ENCODE results near the gene MRPL38. TPM values are rescaled to one million over a fixed set of nuclear protein-coding genes. Genes with fewer than 3 reads are reported as not detected.

The MRPL38 gene
- total RNA-seq, 2 experiments from 2014 or later = 115 to 139 TPM

GRCh38 chr17:75899767-75900468 lies 4.8 kb downstream of the MRPL38 start:
- H3K27me3 Mint-ChIP-seq = no peaks in the 10 kb centered on the region
- peaks cover 26% of the 10 kb centered on the region for H3K4me1 Mint-ChIP-seq
- DNase-seq (no peak), ATAC-seq (no peak)
- CTCF ChIA-PET = interaction anchor here (8.3 kb wide), 1 partner anchor 21 kb away, joined by 101 read pairs; the partner anchor contains the start of gene TRIM47
- no peaks in the 10 kb centered on the region for H3K9me3 Mint-ChIP-seq (ENCODE audit: low read depth)
- H3K27ac Mint-ChIP-seq = no peak overlapping the region
- no peak overlapping the region for H3K4me3 Mint-ChIP-seq
- peaks cover 8% of the 10 kb centered on the region for H3K36me3 Mint-ChIP-seq

- no peaks in the 10 kb centered on the region for H3K9me3 Mint-ChIP-seq (ENCODE audit: low read depth)
- H3K36me3 Mint-ChIP-seq = peaks cover 8% of the 10 kb centered on the region
- CTCF ChIA-PET = interaction anchor here (8.3 kb wide), 1 partner anchor 20 kb away, joined by 101 read pairs; the partner anchor contains the start of gene TRIM47
- H3K4me3 Mint-ChIP-seq = no peak overlapping the region
- H3K4me1 Mint-ChIP-seq = peaks cover 27% of the 10 kb centered on the region
- H3K27me3 Mint-ChIP-seq = no peaks in the 10 kb centered on the region
- ATAC-seq (no peak), DNase-seq (no peak)
- H3K27ac Mint-ChIP-seq = no peak overlapping the region
Measured at GRCh38 chr17:75899353-75899752, 5.3 kb downstream of the MRPL38 start.

GRCh38 chr17:75898791-75899190 lies 5.9 kb downstream of the MRPL38 start:
- Mint-ChIP-seq H3K9me3 (ENCODE audit: low read depth) (no peaks in the 10 kb centered on the region), H3K27me3 (no peaks in the 10 kb centered on the region), H3K36me3 (peaks cover 8% of the 10 kb centered on the region), H3K4me1 (peaks cover 28% of the 10 kb centered on the region), H3K4me3 (no peak overlapping the region), H3K27ac (no peak overlapping the region)
- CTCF ChIA-PET = interaction anchor here (0.6 to 8.3 kb wide), 4 partner anchors 9 to 54 kb away, joined by 3 to 101 read pairs (median 24); partner anchors contain the start of gene TRIM47
- no peak for ATAC-seq
- DNase-seq = no peak

- Mint-ChIP-seq H3K27ac (peak overlapping the region; percentile 67), H3K27me3 (no peaks in the 10 kb centered on the region), H3K9me3 (ENCODE audit: low read depth) (no peaks in the 10 kb centered on the region), H3K36me3 (peaks cover 8% of the 10 kb centered on the region), H3K4me1 (peaks cover 26% of the 10 kb centered on the region), H3K4me3 (peak overlapping the region; percentile 58)
- CTCF ChIA-PET = interaction anchor here (0.6 to 8.3 kb wide), 9 partner anchors 8 to 148 kb away, joined by 3 to 101 read pairs (median 4); partner anchors contain the start of genes TRIM47, UNC13D and WBP2
- ATAC-seq (no peak), DNase-seq (no peak)
Measured at GRCh38 chr17:75898065-75898464, 6.6 kb downstream of the MRPL38 start.

GRCh38 chr17:75897160-75898019 lies 7.3 kb downstream of the MRPL38 start:
- DNase-seq = no peak
- CTCF ChIA-PET = interaction anchor here (0.9 to 8.3 kb wide), 14 partner anchors 10 to 147 kb away, joined by 3 to 101 read pairs (median 8); partner anchors contain the start of genes TRIM47, UNC13D, UNK and WBP2
- Mint-ChIP-seq H3K36me3 (peaks cover 8% of the 10 kb centered on the region), H3K27ac (peak overlapping the region; percentile 67), H3K4me3 (peak overlapping the region; percentile 82), H3K4me1 (peaks cover 24% of the 10 kb centered on the region), H3K27me3 (no peaks in the 10 kb centered on the region), H3K9me3 (ENCODE audit: low read depth) (no peaks in the 10 kb centered on the region)
- ATAC-seq = no peak

GRCh38 chr17:75896415-75897159 lies 8.1 kb downstream of the MRPL38 start, which contains the start of gene TRIM65:
Gene TRIM65 (minus strand): TSS chr17:75896951. CDS start chr17:75896937, 14 bp downstream.
- DNase-seq = peak; percentile 86
- H3K27me3 Mint-ChIP-seq = no peaks in the 10 kb centered on the region
- H3K4me3 Mint-ChIP-seq = peak within 1 kb of the TSS; percentile 82
- H3K27ac Mint-ChIP-seq = peak within 1 kb of the TSS; percentile 84
- CTCF ChIA-PET = interaction anchor here (0.5 to 8.3 kb wide), 29 partner anchors 9 to 548 kb away, joined by 3 to 101 read pairs (median 5); partner anchors contain the start of genes GALK1, MRPL38, TRIM47 and UNC13D
- ATAC-seq = peak; percentile 87
- H3K4me1 Mint-ChIP-seq = peaks cover 23% of the 10 kb centered on the region
- H3K9me3 Mint-ChIP-seq (ENCODE audit: low read depth) = no peaks in the 10 kb centered on the region
- H3K36me3 Mint-ChIP-seq = peaks cover 6% of the 10 kb centered on the region

GRCh38 chr17:75895370-75896155 lies 9.1 kb downstream of the MRPL38 start:
- Mint-ChIP-seq H3K9me3 (ENCODE audit: low read depth) (no peaks in the 10 kb centered on the region), H3K27ac (peak overlapping the region; percentile 84), H3K4me3 (peak overlapping the region; percentile 82), H3K36me3 (peaks cover 5% of the 10 kb centered on the region), H3K27me3 (no peaks in the 10 kb centered on the region), H3K4me1 (peaks cover 23% of the 10 kb centered on the region)
- CTCF ChIA-PET = interaction anchor here (0.8 to 8.3 kb wide), 26 partner anchors 8 to 454 kb away, joined by 3 to 101 read pairs (median 6); partner anchors contain the start of genes GALK1, MRPL38, TRIM47 and UNC13D
- DNase-seq (no peak), ATAC-seq (peak; percentile 3)

- Mint-ChIP-seq H3K36me3 (peaks cover 7% of the 10 kb centered on the region), H3K27me3 (no peaks in the 10 kb centered on the region), H3K4me1 (peaks cover 25% of the 10 kb centered on the region), H3K27ac (no peak overlapping the region), H3K9me3 (ENCODE audit: low read depth) (no peaks in the 10 kb centered on the region), H3K4me3 (peak overlapping the region; percentile 17)
- no peak for DNase-seq
- no peak for ATAC-seq
- CTCF ChIA-PET = interaction anchor here (0.9 to 8.3 kb wide), 6 partner anchors 11 to 141 kb away, joined by 3 to 101 read pairs (median 16); partner anchors contain the start of genes MRPL38, TRIM47 and WBP2
Measured at GRCh38 chr17:75894049-75894733, 10.5 kb downstream of the MRPL38 start.

GRCh38 chr17:75893305-75894048 lies 11.2 kb downstream of the MRPL38 start:
- CTCF ChIA-PET = interaction anchor here (0.9 to 8.3 kb wide), 5 partner anchors 12 to 45 kb away, joined by 3 to 101 read pairs (median 4); partner anchors contain the start of genes MRPL38, TRIM47 and WBP2
- H3K27me3 Mint-ChIP-seq = no peaks in the 10 kb centered on the region
- ATAC-seq (no peak), DNase-seq (no peak)
- peak overlapping the region; percentile 17 for H3K4me3 Mint-ChIP-seq
- H3K9me3 Mint-ChIP-seq (ENCODE audit: low read depth) = no peaks in the 10 kb centered on the region
- no peak overlapping the region for H3K27ac Mint-ChIP-seq
- H3K36me3 Mint-ChIP-seq = peaks cover 7% of the 10 kb centered on the region
- H3K4me1 Mint-ChIP-seq = peaks cover 25% of the 10 kb centered on the region

- Mint-ChIP-seq H3K4me3 (no peak overlapping the region), H3K9me3 (ENCODE audit: low read depth) (no peaks in the 10 kb centered on the region), H3K4me1 (peaks cover 23% of the 10 kb centered on the region), H3K27ac (no peak overlapping the region), H3K36me3 (peaks cover 5% of the 10 kb centered on the region), H3K27me3 (no peaks in the 10 kb centered on the region)
- CTCF ChIA-PET = interaction anchor here (0.9 to 8.3 kb wide), 5 partner anchors 13 to 122 kb away, joined by 3 to 101 read pairs (median 4); partner anchors contain the start of genes TRIM47 and WBP2
- no peak for ATAC-seq
- DNase-seq = no peak
Measured at GRCh38 chr17:75892556-75893224, 12.0 kb downstream of the MRPL38 start.
